Measurements from ENCODE around the gene ADORA3.

The ADORA3 gene

DNA sequence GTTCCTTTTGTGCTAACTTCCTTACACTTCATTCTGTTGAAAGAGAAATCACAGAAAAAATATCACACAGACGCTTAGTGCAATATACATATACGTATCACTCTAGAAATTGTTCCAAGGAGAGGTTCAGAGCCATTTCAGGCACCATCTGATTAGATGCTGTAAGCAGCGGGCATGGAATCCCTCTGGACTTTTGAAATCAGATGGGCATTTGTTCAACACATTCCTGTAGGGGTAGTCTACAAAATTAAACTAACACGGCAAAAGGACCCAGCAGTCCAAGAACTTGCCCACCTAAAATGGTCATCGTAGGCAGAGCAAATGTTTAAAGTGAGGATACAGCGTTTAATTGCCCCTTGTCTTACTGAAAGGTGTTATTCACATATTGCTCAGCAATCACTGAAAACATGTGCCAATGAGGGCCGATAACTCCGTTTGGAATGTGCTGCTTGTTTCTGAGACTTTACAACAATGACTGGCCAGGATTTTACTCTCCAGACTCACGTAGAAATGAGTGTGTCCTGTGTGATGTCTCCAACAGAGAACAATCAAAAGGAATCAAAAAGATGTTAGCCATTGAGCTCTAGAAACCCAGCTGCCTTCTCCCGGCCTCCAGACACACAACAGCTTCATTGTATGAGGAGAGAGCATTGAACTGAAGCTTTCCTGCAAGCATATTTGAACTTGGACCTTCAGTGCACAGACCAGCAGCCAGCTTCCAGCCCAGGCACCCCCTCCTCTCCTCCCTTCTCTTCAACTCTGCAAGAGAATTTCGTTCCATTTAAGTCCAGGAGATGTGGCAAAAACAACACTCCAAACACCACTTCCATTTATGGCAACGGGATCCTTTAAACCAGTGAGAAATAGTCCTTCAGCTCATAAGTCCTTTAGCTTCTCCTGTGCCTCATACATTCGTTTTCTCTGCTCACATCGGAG is 32.1 kb upstream of the ADORA3 start:
- FAIRE-seq (no peak), DNase-seq (ENCODE audit: insufficient read length, low spot score) (no peak)
- TF ChIP-seq PAX5 (IDR thresholded peaks at IDR 0.05; ENCODE audit: insufficient read depth, low read length, severe bottlenecking) = no peak
- TF ChIP-seq POU2F2 (IDR thresholded peaks at IDR 0.05; ENCODE audit: low read depth, low read length) = no peak

DNA sequence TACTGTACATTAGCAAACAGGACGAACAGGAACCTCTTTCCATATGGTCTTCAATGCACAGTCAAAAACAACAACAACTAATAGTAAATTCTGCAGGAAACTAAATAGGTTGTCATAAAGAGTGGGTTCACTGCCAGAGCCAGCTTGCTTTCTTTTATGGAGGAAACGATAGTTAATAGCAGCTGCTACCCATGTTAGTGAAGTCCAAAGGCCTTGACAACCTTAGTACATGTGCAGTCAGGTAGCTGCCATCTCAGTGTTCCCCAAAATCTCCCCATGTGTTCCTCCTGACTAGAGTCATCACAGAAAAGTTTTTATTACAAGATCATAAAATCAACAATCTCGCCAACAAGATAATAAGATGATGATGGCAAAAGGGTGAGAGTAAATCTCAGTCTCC is 16.6 kb upstream of the ADORA3 start:
- DNase-seq (ENCODE audit: insufficient read length, low spot score) (no peak), FAIRE-seq (peak; percentile 26)
- no peak for TF ChIP-seq PAX5 (IDR thresholded peaks at IDR 0.05; ENCODE audit: insufficient read depth, low read length, severe bottlenecking)
- TF ChIP-seq POLR2A (IDR thresholded peaks at IDR 0.05; ENCODE audit: low read depth, low read length) = no peak
- no peak for TF ChIP-seq POLR2AphosphoS5 (IDR thresholded peaks at IDR 0.05; ENCODE audit: low read depth, low read length)
- no peak for TF ChIP-seq TAF1 (IDR thresholded peaks at IDR 0.05; ENCODE audit: low read depth, low read length)
- no peak for TF ChIP-seq SPI1 (IDR thresholded peaks at IDR 0.05; ENCODE audit: low read depth, low read length)
- no peak for TF ChIP-seq POU2F2 (IDR thresholded peaks at IDR 0.05; ENCODE audit: low read depth, low read length)

DNA sequence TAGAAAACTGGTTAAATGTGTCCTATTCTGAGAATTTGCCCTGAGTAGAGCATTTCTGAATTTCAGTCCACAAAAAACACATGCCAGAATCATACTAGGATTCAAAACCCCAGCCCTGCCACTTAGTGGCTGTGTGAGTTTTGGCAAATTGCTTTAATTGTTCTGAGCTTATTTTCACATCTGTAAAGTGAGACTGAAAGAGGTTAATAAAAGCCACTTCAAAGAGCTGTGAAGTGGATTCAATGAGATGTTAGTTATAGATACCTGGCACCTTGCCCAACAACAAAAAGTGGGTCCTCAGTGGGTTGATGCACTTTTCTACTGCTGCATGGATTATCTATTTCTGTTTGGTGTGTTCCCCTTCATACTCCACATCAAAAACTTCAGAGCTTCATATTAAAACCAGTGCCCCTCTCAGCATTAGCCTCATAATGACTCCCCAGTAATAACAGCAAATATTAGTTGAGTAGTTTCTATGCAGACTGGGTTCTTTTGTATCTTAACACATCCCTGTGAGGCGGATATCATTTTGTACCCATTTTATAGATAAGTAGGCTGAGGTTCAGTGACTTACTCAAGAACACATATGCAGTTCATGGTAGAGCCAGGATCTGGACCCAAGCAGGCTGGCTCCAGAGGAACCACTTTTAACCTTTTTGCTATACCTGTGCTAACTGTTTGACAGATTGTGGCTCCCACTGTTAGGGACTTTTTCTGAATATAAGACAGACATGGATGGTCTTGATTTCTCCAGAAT is 14.2 kb upstream of the ADORA3 start:
- FAIRE-seq (no peak), DNase-seq (ENCODE audit: insufficient read length, low spot score) (no peak)
- no peak for TF ChIP-seq TAF1 (IDR thresholded peaks at IDR 0.05; ENCODE audit: low read depth, low read length)
- no peak for TF ChIP-seq POLR2A (IDR thresholded peaks at IDR 0.05; ENCODE audit: low read depth, low read length)

DNA sequence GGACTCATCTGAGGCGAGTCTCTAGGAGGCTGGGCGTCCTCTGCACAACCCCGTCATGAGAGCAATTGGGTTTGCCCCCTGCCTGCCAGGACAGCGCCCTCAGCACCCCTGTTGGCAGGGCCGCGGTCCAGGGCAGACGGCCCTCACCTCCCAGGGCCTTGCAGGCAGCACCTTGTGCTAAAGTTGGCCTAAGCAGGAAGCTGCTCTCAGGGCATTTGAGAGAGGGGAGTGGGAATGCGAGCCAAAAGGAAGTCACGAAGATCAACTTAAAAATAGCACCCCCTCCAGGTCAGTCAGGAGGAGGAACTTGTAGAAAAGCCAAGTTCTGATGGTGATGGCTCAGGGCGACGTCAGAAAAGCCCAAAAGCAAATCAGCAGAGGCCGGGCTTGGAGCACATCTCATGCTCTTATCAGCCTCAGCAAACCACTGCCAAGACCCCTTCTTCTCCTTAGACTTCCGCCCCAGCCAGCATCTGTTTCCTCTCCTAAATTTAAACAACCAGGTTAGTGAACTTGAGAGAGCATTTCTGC is 12.6 kb upstream of the ADORA3 start:
- peak; percentile 71 for FAIRE-seq
- TF ChIP-seq PAX5 (IDR thresholded peaks at IDR 0.05; ENCODE audit: insufficient read depth, low read length, severe bottlenecking) (no peak), TAF1 (IDR thresholded peaks at IDR 0.05; ENCODE audit: low read depth, low read length) (no peak), SPI1 (IDR thresholded peaks at IDR 0.05; ENCODE audit: low read depth, low read length) (0 out of 2 replicates have a peak, but pooled peaks have one; percentile 3)
- DNase-seq (ENCODE audit: insufficient read length, low spot score) = peak; percentile 41

DNA sequence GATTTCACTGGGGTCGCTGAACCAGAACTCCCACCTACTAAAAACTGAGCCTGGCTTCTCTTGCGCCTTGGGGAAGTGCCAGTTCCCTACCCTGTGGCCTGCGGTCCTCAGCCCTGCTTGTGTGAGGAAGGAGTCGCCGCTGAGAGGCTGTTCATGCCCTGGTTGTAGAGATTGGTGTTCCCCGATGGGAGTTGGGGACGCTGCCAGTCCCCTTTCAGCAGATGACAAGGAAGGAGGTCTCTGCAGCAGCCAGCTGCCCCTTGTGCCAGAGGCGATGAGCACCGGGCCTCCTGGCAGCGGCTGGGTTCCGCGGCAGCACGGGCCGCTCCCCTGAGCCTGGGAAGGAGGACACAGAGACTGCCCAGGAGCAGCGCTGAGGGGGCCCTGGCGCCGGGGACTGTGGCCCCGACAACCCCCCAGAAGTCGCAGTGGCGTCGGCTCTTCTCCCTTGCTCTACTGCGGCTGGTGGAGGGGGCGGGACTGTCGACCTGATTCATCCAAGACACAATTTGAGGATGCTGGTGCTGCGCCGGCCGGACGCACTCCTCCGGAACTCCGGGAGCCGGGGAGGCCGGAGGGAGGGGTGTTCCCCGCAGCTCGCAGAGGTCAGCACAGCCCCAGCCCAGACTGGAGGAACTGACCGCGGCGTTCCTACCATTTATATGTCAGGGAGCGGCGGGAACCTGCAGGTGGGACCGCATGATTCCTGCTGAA is 12.0 kb upstream of the ADORA3 start:
- FAIRE-seq (no peak), DNase-seq (ENCODE audit: insufficient read length, low spot score) (no peak)
- no peak for TF ChIP-seq POU2F2 (IDR thresholded peaks at IDR 0.05; ENCODE audit: low read depth, low read length)
- peak; percentile 40 for TF ChIP-seq SPI1 (IDR thresholded peaks at IDR 0.05; ENCODE audit: low read depth, low read length)
- TF ChIP-seq TAF1 (IDR thresholded peaks at IDR 0.05; ENCODE audit: low read depth, low read length) = no peak
- TF ChIP-seq POLR2A (IDR thresholded peaks at IDR 0.05; ENCODE audit: low read depth, low read length) = no peak
- no peak for TF ChIP-seq PAX5 (IDR thresholded peaks at IDR 0.05; ENCODE audit: insufficient read depth, low read length, severe bottlenecking)
- no peak for TF ChIP-seq POLR2AphosphoS5 (IDR thresholded peaks at IDR 0.05; ENCODE audit: low read depth, low read length)

DNA sequence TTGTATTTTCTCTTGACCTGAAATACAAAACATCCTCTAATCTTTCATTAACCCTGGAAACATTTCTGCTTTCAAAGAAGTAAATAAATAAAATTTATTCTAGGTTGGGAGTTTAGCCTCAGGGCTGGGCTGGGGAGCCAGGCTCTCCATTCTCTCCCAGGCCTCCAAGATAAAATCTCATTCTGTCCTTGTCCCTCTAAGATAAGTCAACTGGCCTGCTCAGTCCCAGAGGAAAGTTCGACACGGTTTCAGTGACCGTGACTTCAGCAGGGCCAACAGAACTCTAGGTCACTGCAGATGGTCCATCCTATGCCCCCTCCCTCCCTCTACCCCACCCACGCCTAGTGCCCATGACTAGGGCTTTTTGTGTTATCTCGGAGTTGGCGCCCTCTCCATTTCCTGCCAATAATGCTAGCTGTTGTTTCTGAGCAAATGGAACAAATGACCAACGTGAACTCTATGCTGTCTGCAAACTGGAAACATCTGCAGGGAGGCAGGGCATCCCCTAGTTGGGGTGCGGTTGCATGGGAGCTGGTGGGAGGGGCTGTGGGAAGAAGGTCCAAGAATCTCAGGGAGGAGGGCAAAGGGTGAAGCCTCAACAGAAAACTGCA is 10.1 kb upstream of the ADORA3 start:
- DNase-seq (ENCODE audit: insufficient read length, low spot score) (no peak), FAIRE-seq (no peak)
- no peak for TF ChIP-seq POLR2A (IDR thresholded peaks at IDR 0.05; ENCODE audit: low read depth, low read length)
- TF ChIP-seq POLR2AphosphoS5 (IDR thresholded peaks at IDR 0.05; ENCODE audit: low read depth, low read length) = no peak
- no peak for TF ChIP-seq POU2F2 (IDR thresholded peaks at IDR 0.05; ENCODE audit: low read depth, low read length)
- TF ChIP-seq PAX5 (IDR thresholded peaks at IDR 0.05; ENCODE audit: insufficient read depth, low read length, severe bottlenecking) = no peak
- TF ChIP-seq TAF1 (IDR thresholded peaks at IDR 0.05; ENCODE audit: low read depth, low read length) = no peak
- TF ChIP-seq SPI1 (IDR thresholded peaks at IDR 0.05; ENCODE audit: low read depth, low read length) = no peak

DNA sequence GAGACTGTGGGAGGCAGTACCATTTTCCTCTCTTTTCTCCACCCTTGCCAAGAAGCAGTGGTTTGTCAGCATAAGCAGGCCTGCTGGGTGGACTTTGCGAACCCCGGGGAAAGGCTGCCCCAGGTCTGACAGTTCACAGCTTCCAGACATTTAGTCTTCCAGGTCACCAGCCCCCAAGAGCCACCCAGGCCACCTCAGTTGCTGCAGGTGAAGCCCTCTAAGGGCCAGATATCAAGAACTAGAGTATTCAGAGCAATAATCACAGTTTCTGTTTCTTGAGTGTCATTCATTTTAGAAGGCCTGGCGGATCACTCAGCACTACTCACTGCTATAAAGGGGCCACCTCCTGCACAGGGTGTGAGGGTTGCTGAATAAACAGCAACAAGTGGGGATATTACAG is 9.5 kb upstream of the ADORA3 start:
- no peak for FAIRE-seq
- TF ChIP-seq POLR2A (IDR thresholded peaks at IDR 0.05; ENCODE audit: low read depth, low read length) = no peak
- TF ChIP-seq SPI1 (IDR thresholded peaks at IDR 0.05; ENCODE audit: low read depth, low read length) = no peak
- no peak for TF ChIP-seq POU2F2 (IDR thresholded peaks at IDR 0.05; ENCODE audit: low read depth, low read length)
- TF ChIP-seq PAX5 (IDR thresholded peaks at IDR 0.05; ENCODE audit: insufficient read depth, low read length, severe bottlenecking) = no peak
- TF ChIP-seq TAF1 (IDR thresholded peaks at IDR 0.05; ENCODE audit: low read depth, low read length) = no peak
- no peak for TF ChIP-seq POLR2AphosphoS5 (IDR thresholded peaks at IDR 0.05; ENCODE audit: low read depth, low read length)
- DNase-seq (ENCODE audit: insufficient read length, low spot score) = no peak

DNA sequence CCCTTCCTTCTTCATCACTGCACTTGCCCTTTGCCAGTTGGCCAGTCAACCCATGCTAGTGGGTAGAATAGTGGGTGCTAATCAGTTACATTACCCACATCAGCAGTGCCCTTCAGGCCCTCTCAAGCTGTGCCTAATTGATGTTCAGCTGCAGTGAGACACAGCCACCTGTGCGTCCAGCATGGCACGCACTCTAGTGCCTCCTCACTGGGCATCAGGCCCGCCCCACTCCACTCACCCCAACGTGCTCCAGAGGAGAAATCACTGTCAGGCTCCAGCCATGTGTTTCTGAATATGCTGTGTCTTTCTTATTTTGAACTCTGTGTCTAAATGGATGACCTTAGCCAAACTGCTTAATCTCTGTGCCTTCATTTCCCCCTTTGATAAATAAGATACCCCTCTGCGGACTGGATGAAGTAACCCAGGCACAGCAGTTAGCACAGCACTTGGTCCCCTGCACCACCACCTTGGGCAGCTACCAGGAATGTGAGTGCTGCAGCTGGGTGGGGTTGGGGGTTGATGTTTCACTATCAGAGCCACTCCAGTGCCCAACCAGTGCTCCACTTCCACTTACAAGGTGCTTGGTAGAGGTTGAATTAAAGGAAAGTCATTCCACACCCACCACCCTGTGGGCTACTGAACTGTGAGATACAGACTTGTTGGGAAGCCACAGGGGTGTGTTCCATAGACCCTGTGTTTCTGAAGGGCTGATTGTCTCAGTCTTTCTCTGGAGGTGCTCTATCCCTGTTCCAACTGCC is 8.9 kb upstream of the ADORA3 start:
- no peak for TF ChIP-seq POLR2AphosphoS5 (IDR thresholded peaks at IDR 0.05; ENCODE audit: low read depth, low read length)
- TF ChIP-seq POU2F2 (IDR thresholded peaks at IDR 0.05; ENCODE audit: low read depth, low read length) = no peak
- TF ChIP-seq POLR2A (IDR thresholded peaks at IDR 0.05; ENCODE audit: low read depth, low read length) = no peak
- TF ChIP-seq PAX5 (IDR thresholded peaks at IDR 0.05; ENCODE audit: insufficient read depth, low read length, severe bottlenecking) = no peak
- no peak for TF ChIP-seq TAF1 (IDR thresholded peaks at IDR 0.05; ENCODE audit: low read depth, low read length)
- TF ChIP-seq SPI1 (IDR thresholded peaks at IDR 0.05; ENCODE audit: low read depth, low read length) = no peak
- DNase-seq (ENCODE audit: insufficient read length, low spot score) (no peak), FAIRE-seq (no peak)

Data from GM12891 (cell line).